IMR-90 (cell line): ENCODE results near the gene MRPL50. TPM values are rescaled to one million over a fixed set of nuclear protein-coding genes. Genes with fewer than 3 reads are reported as not detected.

Source experiments
- ATAC-seq: fragments of 200-7000 bp; cut with Tn5 transposase; 2 replicates; pipeline ENCODE4 v1.9.1; 2020; ENCODE audit warnings: low read depth, mild to moderate bottlenecking, moderate library complexity
- BruUV-seq: library from RNA; stranded (reverse); fragments of 400-500 nt; replicated peaks from 2 replicates; lab custom pipeline; 2021; lab: Mats Ljungman, UMichigan
- CTCF ChIA-PET: fragments of 300-600 bp; formaldehyde crosslinking; extraction: SDS; loops from one replicate; lab custom pipeline; 2021; ENCODE audit warnings: antibody characterized with exemption; lab: Yijun Ruan, JAX
- POLR2A ChIA-PET: fragments of 300-600 bp; sonication (Branson Sonifier 250); formaldehyde crosslinking; loops from one replicate; lab custom pipeline; 2022; ENCODE audit warnings: antibody characterized with exemption; ENCODE audit not compliant: unreplicated experiment; lab: Charles Lee
- DNase-seq: peaks from one replicate; pipeline ENCODE4 v3.0.0; 2013
- H2AFZ ChIP-seq: replicated peaks from 2 replicates; pipeline ENCODE3; 2013; ENCODE audit warnings: low read length, mild to moderate bottlenecking; ENCODE audit not compliant: poor library complexity
- H2AK5ac ChIP-seq: 2 replicates; pipeline ENCODE4 v1.6.1; 2013; ENCODE audit warnings: low read depth, low read length, inconsistent platforms
- H2AK9ac ChIP-seq: replicated peaks from 2 replicates; pipeline ENCODE3; 2013; ENCODE audit warnings: mild to moderate bottlenecking, low read depth, low read length, moderate library complexity; ENCODE audit not compliant: poor library complexity
- H2BK120ac ChIP-seq: 2 replicates; pipeline ENCODE4 v1.6.1; 2013; ENCODE audit warnings: low read depth, low read length, inconsistent platforms
- H2BK15ac ChIP-seq: 3 replicates; pipeline ENCODE4 v1.6.1; 2013; ENCODE audit warnings: low read depth, low read length, inconsistent platforms
- H2BK20ac ChIP-seq: 2 replicates; pipeline ENCODE4 v1.6.1; 2013; ENCODE audit warnings: low read depth, mild to moderate bottlenecking, inconsistent platforms, low read length, moderate library complexity
- H2BK5ac ChIP-seq: 2 replicates; pipeline ENCODE4 v1.6.1; 2013; ENCODE audit warnings: mild to moderate bottlenecking, low read depth, low read length, inconsistent platforms; ENCODE audit not compliant: poor library complexity, severe bottlenecking
- H3K14ac ChIP-seq: replicated peaks from 2 replicates; pipeline ENCODE4 v1.6.1; 2013; ENCODE audit warnings: low read depth, low read length, inconsistent platforms
- H3K18ac ChIP-seq: 2 replicates; pipeline ENCODE4 v1.6.1; 2013; ENCODE audit warnings: low read depth, low read length, control low read depth
- H3K23ac ChIP-seq: 2 replicates; pipeline ENCODE4 v1.6.1; 2013; ENCODE audit warnings: low read depth, low read length, inconsistent platforms
- H3K27ac ChIP-seq: 2 replicates; pipeline ENCODE4 v1.5.1; 2013; ENCODE audit warnings: mild to moderate bottlenecking, control low read depth, low read length; ENCODE audit not compliant: insufficient read depth
- H3K27me3 ChIP-seq: 2 replicates; pipeline ENCODE4 v1.6.1; 2013; ENCODE audit warnings: low read length; ENCODE audit not compliant: control insufficient read depth, insufficient read depth
- H3K36me3 ChIP-seq: 2 replicates; pipeline ENCODE4 v1.6.1; 2013; ENCODE audit warnings: low read length, mixed read lengths; ENCODE audit not compliant: control insufficient read depth, insufficient read depth
- H3K4ac ChIP-seq: 2 replicates; pipeline ENCODE4 v1.6.1; 2013; ENCODE audit warnings: low read depth, low read length, inconsistent platforms
- H3K4me1 ChIP-seq: 2 replicates; pipeline ENCODE4 v1.6.1; 2013; ENCODE audit warnings: low read length, mixed read lengths; ENCODE audit not compliant: control insufficient read depth, insufficient read depth
- H3K4me2 ChIP-seq: 2 replicates; pipeline ENCODE4 v1.6.1; 2013; ENCODE audit warnings: low read depth, mild to moderate bottlenecking, control low read depth, low read length, moderate library complexity
- H3K4me3 ChIP-seq: 2 replicates; pipeline ENCODE4 v1.5.1; 2013; ENCODE audit warnings: low read depth, mild to moderate bottlenecking, control low read depth, low read length, moderate library complexity; ENCODE audit not compliant: insufficient read depth
- H3K56ac ChIP-seq: 2 replicates; pipeline ENCODE4 v1.6.1; 2013; ENCODE audit warnings: low read length, inconsistent platforms; ENCODE audit not compliant: insufficient read depth; ENCODE audit errors: extremely low read depth
- H3K79me1 ChIP-seq, 2 experiments: 2 replicates each; pipeline ENCODE4 v1.6.1; 2013; ENCODE audit warnings: low read length in 2 of 2, inconsistent platforms in 1 of 2, low read depth in 1 of 2
- H3K9ac ChIP-seq: 2 replicates; pipeline ENCODE4 v1.6.1; 2013; ENCODE audit warnings: low read depth, low read length, control low read depth
- H3K9me1 ChIP-seq: 2 replicates; pipeline ENCODE4 v1.6.1; 2013; ENCODE audit warnings: low read length, inconsistent platforms; ENCODE audit not compliant: insufficient read depth
- H3K9me3 ChIP-seq: 2 replicates; pipeline ENCODE4 v1.6.1; 2013; ENCODE audit warnings: low read length; ENCODE audit not compliant: control insufficient read depth, insufficient read depth
- H4K20me1 ChIP-seq: 2 replicates; pipeline ENCODE4 v1.6.1; 2013; ENCODE audit warnings: low read length, inconsistent platforms; ENCODE audit not compliant: insufficient read depth
- H4K5ac ChIP-seq: 2 replicates; pipeline ENCODE4 v1.6.1; 2013; ENCODE audit warnings: mild to moderate bottlenecking, low read depth, low read length, control low read depth
- H4K8ac ChIP-seq, 2 experiments: 2 replicates each; pipeline ENCODE4 v1.6.1; 2013; ENCODE audit warnings: low read depth in 2 of 2, low read length in 2 of 2, control low read depth in 1 of 2, inconsistent platforms in 1 of 2
- H4K91ac ChIP-seq: 2 replicates; pipeline ENCODE4 v1.6.1; 2013; ENCODE audit warnings: low read depth, low read length, inconsistent platforms; ENCODE audit not compliant: insufficient read depth
- FOS ChIP-seq: fragments of 150-350 bp; IDR thresholded peaks from 2 replicates; pipeline ENCODE4 v1.6.1; 2016; ENCODE audit warnings: low read depth, low read length
- RAD21 ChIP-seq: IDR thresholded peaks from 2 replicates; pipeline ENCODE4 v1.6.1; 2012; ENCODE audit warnings: low read length, improper control_type of control experiment
- WGBS, 2 experiments: methylation state at CpG; one replicate each; pipeline versions ENCODE4 v1.1.5 to v1.1.7; 2013; ENCODE audit warnings: missing lambda C conversion rate in 2 of 2; ENCODE audit not compliant: insufficient read length in 1 of 2; ENCODE audit errors: extremely low coverage in 2 of 2; 5-methylcytosine and 5-hydroxymethylcytosine counted together
- dilution Hi-C: fragments of 300-500 bp; cut with HindIII; formaldehyde crosslinking; loops from one replicate; pipeline ENCODE4 v1.14.3; 2018; ENCODE audit warnings: low sequenced_read_pairs; ENCODE audit not compliant: unreplicated experiment
- in situ Hi-C: fragments of 300-500 bp; cut with MboI; formaldehyde crosslinking; loops from 3 replicates; pipeline ENCODE4 v1.14.3; 2019; ENCODE audit warnings: low sequenced_read_pairs, inconsistent platforms, mixed read lengths
- intact Hi-C: fragments of 100-400 bp; cut with micrococcal nuclease; formaldehyde crosslinking; loops from 2 replicates; pipeline ENCODE4 v1.10.0; 2022
- polyA plus RNA-seq, 3 experiments: library from polyadenylated mRNA; depleted of rRNA; stranded (reverse); fragments of >200 nt; gene quantifications; 2 replicates each; pipeline ENCODE4 v1.2.3, GENCODE V29; 2012; ENCODE audit warnings: low replicate concordance in 1 of 3
- total RNA-seq: library from RNA; depleted of rRNA; stranded (reverse); fragments of >200 nt; gene quantifications from 2 replicates; pipeline ENCODE4 v1.2.3, GENCODE V29; 2012

The MRPL50 gene
- total and polyA plus RNA-seq, 2 of the 4 experiments (the other 2 are of a cell fraction), result 7.5 to 8.6 TPM

DNA sequence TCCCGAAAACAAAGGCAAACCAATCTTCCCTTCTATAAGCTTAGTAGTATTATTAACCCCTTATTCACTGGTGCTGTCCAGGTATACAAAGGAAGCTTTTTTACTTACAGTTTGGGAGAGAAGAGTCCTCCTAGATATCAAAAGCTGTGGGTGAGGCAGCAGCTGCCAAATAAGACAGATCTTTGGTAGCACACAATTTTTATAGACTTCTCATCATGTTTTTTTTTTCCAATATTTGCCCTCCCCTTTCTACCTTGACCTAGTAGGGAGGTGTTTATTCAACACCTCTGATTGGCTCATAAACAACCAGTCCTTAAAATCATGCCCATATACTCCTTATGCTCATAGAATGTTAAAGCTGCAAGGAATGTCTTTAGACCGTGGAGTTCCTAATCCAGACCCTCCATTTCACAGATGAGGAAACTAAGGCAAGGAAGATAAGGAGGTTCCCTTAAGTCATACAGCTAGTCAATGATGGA is 37.2 kb upstream of the MRPL50 start, which contains the start of gene ALDOB:
Gene ALDOB, minus strand, starts transcription at position 174 of the 479 bp plus-strand sequence. CDS start 4,887 bp downstream, outside the sequence.
- no TSS peak for BruUV-seq
- intact Hi-C loops (no loop called here), dilution Hi-C loops (no loop called here), in situ Hi-C loops (no loop called here)
- peaks cover 2% of the 10 kb centered on the region for H3K27me3 ChIP-seq
- no peak within 1 kb of the TSS for H3K9ac ChIP-seq
- H2AFZ ChIP-seq, result no peak within 1 kb of the TSS
- no peaks in the 10 kb centered on the region for H3K79me1 ChIP-seq
- H3K4me3 ChIP-seq, result no peak within 1 kb of the TSS
- no peak within 1 kb of the TSS for H3K14ac ChIP-seq
- H2BK20ac ChIP-seq, result no peak within 1 kb of the TSS
- no peak within 1 kb of the TSS for H2BK120ac ChIP-seq
- H3K4ac ChIP-seq, result no peak within 1 kb of the TSS
- no peak within 1 kb of the TSS for H4K5ac ChIP-seq
- no CpG with 5 or more reads among the region's 2 CpGs for WGBS, 2 experiments
- H3K27ac ChIP-seq, result no peak within 1 kb of the TSS
- no peaks in the 10 kb centered on the region for H3K9me3 ChIP-seq
- H3K9me1 ChIP-seq, result no peaks in the 10 kb centered on the region
- no peak within 1 kb of the TSS for H4K91ac ChIP-seq
- H3K4me2 ChIP-seq, result no peak within 1 kb of the TSS
- H3K4me1 ChIP-seq, result no peaks in the 10 kb centered on the region
- no peak within 1 kb of the TSS for H3K23ac ChIP-seq
- no peak within 1 kb of the TSS for H4K8ac ChIP-seq
- no peaks in the 10 kb centered on the region for H4K20me1 ChIP-seq
- no peaks in the 10 kb centered on the region for H3K36me3 ChIP-seq
- ATAC-seq (no peak), DNase-seq (no peak)
- CTCF ChIA-PET, result interaction anchor here (0.8 kb wide), 1 partner anchor 11 kb away, joined by 3 read pairs; no protein-coding TSS in a partner anchor
- POLR2A ChIA-PET, result interaction anchor here (0.6 kb wide), 1 partner anchor 41 kb away, joined by 5 read pairs; no protein-coding TSS in a partner anchor
- H2AK9ac ChIP-seq, result no peak within 1 kb of the TSS
- no peak within 1 kb of the TSS for H3K56ac ChIP-seq
- no peak within 1 kb of the TSS for H2BK5ac ChIP-seq
- H3K18ac ChIP-seq, result no peak within 1 kb of the TSS
- H2BK15ac ChIP-seq, result no peak within 1 kb of the TSS
- no peak within 1 kb of the TSS for H2AK5ac ChIP-seq
- TF ChIP-seq FOS (no peak), RAD21 (no peak)
